H9 (cell line): ENCODE results near the gene SPDEF. TPM values are rescaled to one million over a fixed set of nuclear protein-coding genes. Genes with fewer than 3 reads are reported as not detected.

ENCODE experiments used
- DNase-seq: peaks from one replicate; pipeline ENCODE4 v3.0.0-alpha.2; 2017
- H2AFZ ChIP-seq: one replicate; pipeline ENCODE4 v1.6.1; 2013; ENCODE audit warnings: mild to moderate bottlenecking, low read length, control low read depth, moderate library complexity
- H2AK5ac ChIP-seq: 2 replicates; pipeline ENCODE4 v1.6.1; 2013; ENCODE audit warnings: low read length, control low read depth, mixed read lengths; ENCODE audit not compliant: insufficient read length
- H2BK120ac ChIP-seq: one replicate; pipeline ENCODE4 v1.6.1; 2013; ENCODE audit warnings: low read depth, mild to moderate bottlenecking, low read length, control low read depth, inconsistent platforms; ENCODE audit not compliant: poor library complexity, severe bottlenecking
- H2BK12ac ChIP-seq: 2 replicates; pipeline ENCODE4 v1.6.1; 2013; ENCODE audit warnings: low read length, control low read depth, mixed read lengths, low read depth; ENCODE audit not compliant: insufficient read length
- H2BK15ac ChIP-seq: 2 replicates; pipeline ENCODE4 v1.6.1; 2013; ENCODE audit warnings: low read depth, low read length, control low read depth
- H2BK20ac ChIP-seq: one replicate; pipeline ENCODE4 v1.6.1; 2013; ENCODE audit warnings: low read depth, mild to moderate bottlenecking, low read length, control low read depth, inconsistent platforms; ENCODE audit not compliant: poor library complexity, severe bottlenecking
- H2BK5ac ChIP-seq: 2 replicates; pipeline ENCODE4 v1.6.1; 2013; ENCODE audit warnings: low read length, control low read depth, mixed read lengths; ENCODE audit not compliant: insufficient read length
- H3K14ac ChIP-seq: 2 replicates; pipeline ENCODE4 v1.6.1; 2013; ENCODE audit warnings: low read length, control low read depth; ENCODE audit not compliant: insufficient read depth
- H3K18ac ChIP-seq: 2 replicates; pipeline ENCODE4 v1.6.1; 2013; ENCODE audit warnings: low read depth, mild to moderate bottlenecking, mixed read lengths, low read length, control low read depth; ENCODE audit not compliant: insufficient read length
- H3K23ac ChIP-seq: 2 replicates; pipeline ENCODE4 v1.6.1; 2013; ENCODE audit warnings: low read length, control low read depth, mixed read lengths, low read depth; ENCODE audit not compliant: insufficient read length
- H3K23me2 ChIP-seq: 2 replicates; pipeline ENCODE4 v1.6.1; 2013; ENCODE audit warnings: low read depth, mild to moderate bottlenecking, mixed read lengths, low read length, control low read depth; ENCODE audit not compliant: insufficient read length, poor library complexity, severe bottlenecking
- H3K27ac ChIP-seq: 2 replicates; pipeline ENCODE4 v1.5.1; 2013; ENCODE audit warnings: low read length, control low read depth, mixed read lengths, low read depth; ENCODE audit not compliant: insufficient read length
- H3K27me3 ChIP-seq: 2 replicates; pipeline ENCODE4 v1.6.1; 2013; ENCODE audit warnings: low read length, control low read depth, inconsistent platforms; ENCODE audit not compliant: insufficient read depth
- H3K4ac ChIP-seq: 2 replicates; pipeline ENCODE4 v1.6.1; 2013; ENCODE audit warnings: low read depth, mild to moderate bottlenecking, control low read depth, inconsistent platforms, low read length, moderate library complexity
- H3K4me1 ChIP-seq: 2 replicates; pipeline ENCODE4 v1.6.1; 2013; ENCODE audit warnings: low read length, control low read depth, inconsistent platforms; ENCODE audit not compliant: insufficient read depth
- H3K4me2 ChIP-seq: 2 replicates; pipeline ENCODE4 v1.6.1; 2013; ENCODE audit warnings: low read length, control low read depth, mixed read lengths; ENCODE audit not compliant: insufficient read length, insufficient read depth
- H3K56ac ChIP-seq: 2 replicates; pipeline ENCODE4 v1.6.1; 2013; ENCODE audit warnings: low read depth, mild to moderate bottlenecking, mixed read lengths, low read length, control low read depth; ENCODE audit not compliant: insufficient read length
- H3K79me1 ChIP-seq: 2 replicates; pipeline ENCODE4 v1.6.1; 2013; ENCODE audit warnings: low read depth, mild to moderate bottlenecking, moderate library complexity, low read length, control low read depth, inconsistent platforms; ENCODE audit not compliant: insufficient read depth, poor library complexity, severe bottlenecking
- H3K79me2 ChIP-seq: 2 replicates; pipeline ENCODE4 v1.6.1; 2013; ENCODE audit warnings: low read length, control low read depth, inconsistent platforms; ENCODE audit not compliant: insufficient read depth
- H3K9ac ChIP-seq: 2 replicates; pipeline ENCODE4 v1.6.1; 2013; ENCODE audit warnings: low read length, control low read depth, mixed read lengths; ENCODE audit not compliant: insufficient read length; ENCODE audit errors: extremely low read depth
- H3K9me3 ChIP-seq: one replicate; pipeline ENCODE4 v1.6.1; 2013; ENCODE audit warnings: low read depth, low read length, inconsistent platforms; ENCODE audit not compliant: control insufficient read depth
- H3T11ph ChIP-seq: one replicate; pipeline ENCODE4 v1.6.1; 2013; ENCODE audit warnings: mild to moderate bottlenecking, low read length, control low read depth, inconsistent platforms
- H4K20me1 ChIP-seq: one replicate; pipeline ENCODE4 v1.6.1; 2013; ENCODE audit not compliant: control insufficient read depth, insufficient read length, insufficient read depth
- H4K5ac ChIP-seq: 2 replicates; pipeline ENCODE4 v1.6.1; 2013; ENCODE audit warnings: low read depth, mild to moderate bottlenecking, mixed read lengths, low read length, control low read depth; ENCODE audit not compliant: insufficient read length
- H4K8ac ChIP-seq: replicated peaks from 2 replicates; pipeline ENCODE4 v1.6.1; 2013; ENCODE audit warnings: low read length, control low read depth, mixed read lengths, low read depth; ENCODE audit not compliant: insufficient read length
- H4K91ac ChIP-seq: 2 replicates; pipeline ENCODE4 v1.6.1; 2013; ENCODE audit warnings: low read depth, mild to moderate bottlenecking, moderate library complexity, mixed read lengths, low read length, control low read depth; ENCODE audit not compliant: insufficient read length
- H3K27ac Mint-ChIP-seq, 3 experiments: 2 replicates in 2 of 3; 3 replicates in 1 of 3; pipeline ENCODE4 v1.8.0; 2020 to 2021; ENCODE audit warnings: mixed read lengths in 3 of 3, mild to moderate bottlenecking in 1 of 3, moderate library complexity in 1 of 3
- H3K27me3 Mint-ChIP-seq: 2 replicates; pipeline ENCODE4 v1.8.0; 2021; ENCODE audit warnings: low read depth, mild to moderate bottlenecking, moderate library complexity, mixed read lengths
- H3K36me3 Mint-ChIP-seq, 3 experiments: 2 replicates in 2 of 3; 3 replicates in 1 of 3; pipeline ENCODE4 v1.8.0; 2020 to 2021; ENCODE audit warnings: low read depth in 3 of 3, mixed read lengths in 3 of 3; ENCODE audit not compliant: insufficient read depth in 1 of 3
- H3K4me1 Mint-ChIP-seq, 2 experiments: 2 replicates each; pipeline ENCODE4 v1.8.0; 2020; ENCODE audit warnings: mixed read lengths in 2 of 2
- H3K4me3 Mint-ChIP-seq, 2 experiments: 2 replicates in 1 of 2; 3 replicates in 1 of 2; pipeline ENCODE4 v1.8.0; 2020 to 2021; ENCODE audit warnings: mild to moderate bottlenecking in 2 of 2, mixed read lengths in 2 of 2, moderate library complexity in 1 of 2
- H3K9me3 Mint-ChIP-seq, 2 experiments: 2 replicates in 1 of 2; 3 replicates in 1 of 2; pipeline ENCODE4 v1.8.0; 2020; ENCODE audit warnings: mild to moderate bottlenecking in 2 of 2, mixed read lengths in 2 of 2, moderate library complexity in 1 of 2
- CTCF ChIP-seq: fragments of 200-600 bp; sonication (generic); conservative IDR thresholded peaks from 3 replicates; pipeline ENCODE4 v1.8.0; 2021; ENCODE audit warnings: antibody characterized with exemption, mild to moderate bottlenecking
- WGBS: extraction: QIAGEN DNeasy Blood & Tissue Kit; methylation state at CpG from one replicate; pipeline ENCODE4 v1.1.7; 2013; ENCODE audit warnings: missing lambda C conversion rate, low lambda C conversion rate, mixed read lengths; ENCODE audit not compliant: insufficient read length; ENCODE audit errors: extremely low coverage; 5-methylcytosine and 5-hydroxymethylcytosine counted together
- total RNA-seq: library from RNA; stranded (reverse); gene quantifications from 2 replicates; pipeline ENCODE4 v1.2.1, GENCODE V29; 2021

Gene SPDEF
- total RNA-seq, 1 experiment from 2014 or later: 0.15 TPM

DNA sequence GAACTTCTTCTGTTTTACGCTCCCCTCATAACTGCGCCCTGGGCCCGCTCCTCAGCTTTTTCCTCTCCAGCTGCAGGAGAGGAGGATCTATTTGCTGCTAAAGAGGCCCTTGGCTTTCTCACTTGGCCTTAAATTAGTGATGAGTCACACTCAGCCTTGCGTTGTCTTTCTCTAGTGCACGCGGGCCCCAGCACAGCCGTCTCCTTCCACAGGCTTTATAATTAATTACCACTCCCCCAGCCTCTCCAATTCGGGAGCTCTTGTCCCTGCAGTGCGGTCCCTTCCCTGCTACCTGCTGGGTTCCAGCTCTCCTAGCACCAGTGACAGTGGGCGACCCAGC is 65.1 kb downstream of the SPDEF start:
- TF ChIP-seq CTCF: no peak
- no peak overlapping the region for H2BK12ac ChIP-seq
- no peaks in the 10 kb centered on the region for H3K27me3 ChIP-seq
- H4K5ac ChIP-seq: no peak overlapping the region
- peaks cover 8 to 18% of the 10 kb centered on the region in 2 experiments for H3K4me1 Mint-ChIP-seq
- H2AK5ac ChIP-seq: no peak overlapping the region
- no peaks in the 10 kb centered on the region for H3K79me1 ChIP-seq
- H2BK5ac ChIP-seq: no peak overlapping the region
- no peak overlapping the region for H3K56ac ChIP-seq
- no peak overlapping the region for H3K23ac ChIP-seq
- peaks cover 2% of the 10 kb centered on the region; the same call in 1 of the 2 replicates for H3K4me1 ChIP-seq
- no peaks in the 10 kb centered on the region for H3K9me3 Mint-ChIP-seq
- H3K23me2 ChIP-seq: no peaks in the 10 kb centered on the region
- peak overlapping the region; percentile 17; the same call in 1 of the 2 replicates for H3K14ac ChIP-seq
- no peaks in the 10 kb centered on the region for H3K79me2 ChIP-seq
- peak overlapping the region; percentile 26 to 92 (median 66); a peak in 4 of 7 replicates for H3K27ac Mint-ChIP-seq
- H4K91ac ChIP-seq: no peak overlapping the region
- H2BK120ac ChIP-seq: no peak overlapping the region
- H3K27me3 Mint-ChIP-seq: no peaks in the 10 kb centered on the region
- H2BK15ac ChIP-seq: no peak overlapping the region
- H4K8ac ChIP-seq: no peak overlapping the region
- no peak overlapping the region for H3T11ph ChIP-seq
- no peaks in the 10 kb centered on the region for H3K36me3 Mint-ChIP-seq
- no peak overlapping the region for H3K4ac ChIP-seq
- no peak overlapping the region for H3K18ac ChIP-seq
- DNase-seq: no peak
- no peaks in the 10 kb centered on the region for H3K9me3 ChIP-seq
- H3K27ac ChIP-seq: no peak overlapping the region
- no peak overlapping the region for H3K4me2 ChIP-seq
- no peak overlapping the region for H2BK20ac ChIP-seq
- no peak overlapping the region for H3K4me3 Mint-ChIP-seq
- H4K20me1 ChIP-seq: no peaks in the 10 kb centered on the region
- no peak overlapping the region for H3K9ac ChIP-seq
- no peak overlapping the region for H2AFZ ChIP-seq
- WGBS: no CpG with 5 or more reads among the region's 10 CpGs
